Stomach (tissue), 9 donors: ENCODE results near the gene PSME4. TPM values are rescaled to one million over a fixed set of nuclear protein-coding genes. Genes with fewer than 3 reads are reported as not detected.
"Not testable (repeated sequence)": the region's sequence is repeated elsewhere in the genome, so short reads cannot be mapped to it uniquely, and the experiment has no call there.

ENCODE experiments used
- DNase-seq, 2 donors: peaks; one replicate each; pipeline versions ENCODE4 v3.0.0 to v3.0.0-alpha.2; 2013 to 2019
- H3K27ac ChIP-seq, 5 donors: fragments of 200-600 bp in 4 of 5; sonication (generic) in 4 of 5; one replicate each; pipeline ENCODE4 v1.5.1; 2013 to 2019; ENCODE audit warnings: mild to moderate bottlenecking in 1 of 5, moderate library complexity in 1 of 5
- H3K27me3 ChIP-seq, 3 donors: fragments of 200-600 bp; sonication (generic); one replicate each; pipeline ENCODE4 v1.5.1; 2017 to 2019; ENCODE audit warnings: mixed run types in 1 of 3
- H3K36me3 ChIP-seq, 4 donors: fragments of 200-600 bp; sonication (generic); 1 replicate in 3 of 4; 2 replicates in 1 of 4; pipeline ENCODE4 v1.5.1; 2016 to 2019
- H3K4me1 ChIP-seq, 4 donors: fragments of 200-600 bp; sonication (generic); one replicate each; pipeline ENCODE4 v1.5.1; 2016 to 2019
- H3K4me3 ChIP-seq, 4 donors: fragments of 200-600 bp; sonication (generic) in 3 of 4; one replicate each; pipeline ENCODE4 v1.5.1; 2016 to 2019; ENCODE audit warnings: mild to moderate bottlenecking in 1 of 4
- H3K9me3 ChIP-seq, 4 donors: fragments of 200-600 bp; sonication (generic); one replicate each; pipeline ENCODE4 v1.5.1; 2016 to 2019
- EP300 ChIP-seq: sonication (generic); formaldehyde crosslinking; IDR thresholded peaks from one replicate; pipeline ENCODE4 v1.6.1; 2017; ENCODE audit warnings: antibody characterized with exemption
- POLR2A ChIP-seq, 4 donors: fragments of 450-650 bp; IDR thresholded peaks; one replicate each; pipeline ENCODE4 v1.6.1; 2016; ENCODE audit warnings: antibody characterized with exemption in 4 of 4, control low read depth in 2 of 4, mild to moderate bottlenecking in 1 of 4, moderate library complexity in 1 of 4
- POLR2AphosphoS5 ChIP-seq, 3 donors: sonication (generic); formaldehyde crosslinking; IDR thresholded peaks; one replicate each; pipeline ENCODE4 v1.6.1; 2016; ENCODE audit warnings: antibody characterized with exemption in 3 of 3
- WGBS, 5 donors: extraction: QIAGEN DNeasy Blood & Tissue Kit in 3 of 5; methylation state at CpG; one replicate each; pipeline versions ENCODE4 v1.1.5 to v1.1.7; 2013 to 2018; 5-methylcytosine and 5-hydroxymethylcytosine counted together
- intact Hi-C: fragments of 100-400 bp; cut with DNase I; formaldehyde crosslinking; loops from one replicate; pipeline ENCODE4 v1.15.1; 2023; ENCODE audit warnings: low total_unique reads
- polyA plus RNA-seq, 3 donors: library from polyadenylated mRNA; stranded (reverse); fragments of 200-250 nt; gene quantifications; one replicate each; pipeline ENCODE4 v1.2.3, GENCODE V29; 2013
- total RNA-seq, 5 donors: library from RNA; depleted of rRNA; stranded (reverse); fragments of >200 nt; gene quantifications; one replicate each; pipeline versions ENCODE4 v1.1.0 to v1.2.3, GENCODE V29; 2014 to 2016
- TF ChIP-seq, protein P1 (sequence below), 7 experiments: fragments of 450-650 bp in 4 of 7; fragments of 200-600 bp in 3 of 7; sonication (generic) in 3 of 7; IDR thresholded peaks; one replicate each; pipeline ENCODE4 v1.5.1; 2016 to 2019; ENCODE audit warnings: antibody characterized with exemption in 7 of 7, control low read depth in 2 of 7, mild to moderate bottlenecking in 1 of 7
- donor health status: healthy with polysubstance abuse.
- donor health status: Bipolar disorder and iron deficiency.
- donor health status: healthy.

Gene PSME4
- total and polyA plus RNA-seq, 8 donors, result 15.1 to 133 (median 30.9) TPM

DNA sequence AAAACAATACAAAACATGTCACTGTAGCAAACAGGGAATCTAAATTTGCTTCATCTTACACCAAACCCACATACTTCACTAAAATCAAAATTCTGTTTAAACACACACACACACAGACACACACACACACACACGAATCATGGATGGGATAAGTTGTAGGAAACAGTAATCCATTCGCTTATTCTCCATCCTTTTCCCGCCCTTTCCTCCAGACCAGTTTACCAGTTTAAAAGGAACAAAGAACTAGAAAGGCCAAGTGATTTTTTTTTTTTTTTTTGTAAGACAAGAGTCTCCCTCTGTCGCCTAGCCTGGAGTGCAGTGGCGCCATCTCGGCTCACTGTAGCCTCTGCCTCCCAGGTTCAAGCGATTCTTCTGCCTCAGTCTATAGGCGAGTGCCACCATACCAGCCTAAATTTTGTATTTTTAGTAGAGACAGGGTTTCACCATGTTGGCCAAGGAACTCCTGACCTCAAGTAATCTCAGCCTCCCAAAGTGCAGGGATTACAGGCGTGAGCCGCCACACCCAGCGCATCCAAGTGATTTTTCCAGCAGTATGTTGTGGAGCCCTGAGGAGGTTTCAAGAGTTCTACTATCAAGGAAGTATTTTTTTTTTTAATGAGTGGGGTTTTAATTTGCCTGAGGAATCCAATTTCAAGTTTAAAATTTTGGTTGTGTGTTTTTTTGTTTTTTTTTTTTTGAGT is 5.7 kb downstream of the PSME4 start:
- no peak for DNase-seq
- H3K27ac ChIP-seq, result peak overlapping the region in 2 of 5 donors; percentile 33 to 51
- TF ChIP-seq POLR2AphosphoS5 (IDR thresholded peaks at IDR 0.05) (no peak), EP300 (no peak), POLR2A (IDR thresholded peaks at IDR 0.05) (no peak)
- no peaks in the 10 kb centered on the region for H3K36me3 ChIP-seq
- H3K9me3 ChIP-seq, result no peaks in the 10 kb centered on the region
- WGBS, 5 donors, result 86 to 90% (median 89%) methylated on average over 11 of the region's 11 CpGs
- H3K4me3 ChIP-seq, result no peak overlapping the region
- H3K27me3 ChIP-seq, result no peaks in the 10 kb centered on the region
- peaks cover 42 to 89% (median 69%) of the 10 kb centered on the region in 4 donors for H3K4me1 ChIP-seq
- intact Hi-C loops, result no loop called here

DNA sequence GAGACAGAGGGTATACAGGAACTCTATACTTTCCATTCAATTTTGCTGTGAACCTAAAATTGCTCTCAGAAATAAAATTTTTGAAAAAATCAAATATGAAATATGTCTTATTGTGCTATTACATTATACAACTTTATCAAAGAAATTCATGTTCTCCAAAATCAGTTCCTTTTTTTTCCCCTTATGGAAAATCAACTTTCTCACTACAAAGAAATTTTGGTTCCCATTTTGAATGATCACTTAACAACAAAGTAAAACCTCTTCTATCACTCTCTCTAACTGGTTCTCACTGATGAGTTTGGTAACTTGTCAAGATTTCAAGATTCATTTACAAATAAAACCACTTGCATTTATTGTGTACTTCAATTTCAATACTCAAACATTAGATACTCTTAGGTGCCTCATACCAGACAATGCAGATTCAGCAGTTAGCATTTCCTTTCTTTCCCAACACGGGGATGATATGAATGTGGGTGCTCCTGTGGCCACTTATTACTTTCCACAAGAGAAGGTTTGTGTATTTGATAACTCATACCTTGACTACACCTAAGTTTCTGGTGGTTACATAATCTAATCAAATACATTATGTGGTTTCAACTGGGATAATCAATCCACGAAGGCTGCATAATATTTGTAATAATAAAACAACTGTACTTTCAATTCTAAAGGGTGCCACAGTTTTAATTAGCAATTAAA is 6.4 kb downstream of the PSME4 start:
- Histone ChIP-seq H3K27me3 (no peaks in the 10 kb centered on the region), H3K4me3 (no peak overlapping the region), H3K27ac (peak overlapping the region in 2 of 5 donors; percentile 33 to 51), H3K36me3 (no peaks in the 10 kb centered on the region), H3K9me3 (no peaks in the 10 kb centered on the region), H3K4me1 (peaks cover 42 to 96% (median 73%) of the 10 kb centered on the region in 4 donors)
- no peak for DNase-seq
- intact Hi-C loops, result no loop called here
- TF ChIP-seq POLR2AphosphoS5 (IDR thresholded peaks at IDR 0.05) (no peak), EP300 (no peak), POLR2A (IDR thresholded peaks at IDR 0.05) (no peak)
- TF ChIP-seq, protein P1, sequence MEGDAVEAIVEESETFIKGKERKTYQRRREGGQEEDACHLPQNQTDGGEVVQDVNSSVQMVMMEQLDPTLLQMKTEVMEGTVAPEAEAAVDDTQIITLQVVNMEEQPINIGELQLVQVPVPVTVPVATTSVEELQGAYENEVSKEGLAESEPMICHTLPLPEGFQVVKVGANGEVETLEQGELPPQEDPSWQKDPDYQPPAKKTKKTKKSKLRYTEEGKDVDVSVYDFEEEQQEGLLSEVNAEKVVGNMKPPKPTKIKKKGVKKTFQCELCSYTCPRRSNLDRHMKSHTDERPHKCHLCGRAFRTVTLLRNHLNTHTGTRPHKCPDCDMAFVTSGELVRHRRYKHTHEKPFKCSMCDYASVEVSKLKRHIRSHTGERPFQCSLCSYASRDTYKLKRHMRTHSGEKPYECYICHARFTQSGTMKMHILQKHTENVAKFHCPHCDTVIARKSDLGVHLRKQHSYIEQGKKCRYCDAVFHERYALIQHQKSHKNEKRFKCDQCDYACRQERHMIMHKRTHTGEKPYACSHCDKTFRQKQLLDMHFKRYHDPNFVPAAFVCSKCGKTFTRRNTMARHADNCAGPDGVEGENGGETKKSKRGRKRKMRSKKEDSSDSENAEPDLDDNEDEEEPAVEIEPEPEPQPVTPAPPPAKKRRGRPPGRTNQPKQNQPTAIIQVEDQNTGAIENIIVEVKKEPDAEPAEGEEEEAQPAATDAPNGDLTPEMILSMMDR (IDR thresholded peaks at IDR 0.05), result no peak
- WGBS, 5 donors, result 17 to 38% (median 19%) methylated on average over 2 of the region's 2 CpGs

DNA sequence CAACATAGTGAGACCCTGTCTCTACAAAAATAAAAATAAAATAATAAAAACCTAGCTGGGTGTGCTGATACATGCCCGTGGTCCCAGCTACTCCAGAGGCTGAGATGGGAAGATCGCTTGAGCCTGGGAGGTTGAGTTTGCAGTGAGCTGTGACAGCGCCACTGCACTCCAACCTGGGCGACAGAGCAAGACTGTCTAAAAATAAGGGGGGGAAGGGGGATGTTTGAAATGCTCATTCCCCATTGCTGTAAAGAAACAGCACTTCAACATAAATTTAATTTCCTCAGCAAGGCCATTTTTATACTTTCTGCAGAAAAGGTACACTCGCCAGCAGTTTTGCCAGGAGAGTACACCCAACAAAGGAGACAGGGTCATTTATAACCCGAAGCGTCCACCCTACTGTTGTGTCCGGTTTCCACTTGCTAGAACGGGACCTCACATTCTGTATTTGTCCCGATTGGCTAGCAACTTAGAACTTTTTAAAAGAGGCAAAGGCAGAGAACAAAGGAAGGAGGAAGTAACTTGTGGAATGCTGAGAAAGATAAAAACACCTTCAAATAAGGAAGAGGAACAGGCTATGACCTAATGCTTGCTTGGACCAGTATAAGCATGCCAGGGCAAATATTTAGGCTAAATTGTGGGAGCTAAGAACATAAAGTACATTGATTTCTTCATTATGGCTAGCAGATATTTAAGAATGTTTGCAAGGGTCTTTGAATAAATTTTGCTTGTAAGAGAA is 9.1 kb downstream of the PSME4 start:
- 33 to 52% (median 38%) methylated on average over 10 of the region's 10 CpGs for whole genome bisulfite sequencing, 5 donors
- H3K27me3 ChIP-seq, intact Hi-C loops, H3K9me3 ChIP-seq, H3K36me3 ChIP-seq: not testable (repeated sequence)
- H3K4me1 ChIP-seq, result peaks cover 30 to 99% (median 67%) of the 10 kb centered on the region in 4 donors
- DNase-seq, result peak in 1 of 2 donors; percentile 26
- peak in 1 of 3 donors; percentile 68 for TF ChIP-seq POLR2AphosphoS5 (IDR thresholded peaks at IDR 0.05)
- H3K4me3 ChIP-seq, result peak overlapping the region in 2 of 4 donors; percentile 1 to 11
- H3K27ac ChIP-seq, result peak overlapping the region; percentile 62 to 91 (median 73)

DNA sequence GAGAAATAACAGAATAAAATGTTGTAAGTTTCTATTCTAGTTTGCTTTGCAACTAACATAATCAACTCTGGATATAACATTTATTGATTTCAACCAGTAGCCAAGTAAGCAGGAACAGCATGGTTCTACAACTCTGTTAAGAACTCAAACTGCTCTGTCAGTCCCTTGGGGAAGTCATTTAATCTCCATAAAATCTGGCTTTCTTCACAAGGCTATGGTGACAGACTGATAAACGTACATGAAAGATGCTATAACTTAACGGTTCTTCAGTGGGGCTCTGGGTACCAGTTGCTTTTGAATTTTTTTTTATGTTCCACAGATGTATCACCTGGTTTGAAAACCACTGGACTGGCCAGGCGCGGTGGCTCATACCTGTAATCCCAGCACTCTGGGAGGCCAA is 10.3 kb downstream of the PSME4 start:
- H3K36me3 ChIP-seq, result no peaks in the 10 kb centered on the region
- TF ChIP-seq, protein P1 (IDR thresholded peaks at IDR 0.05), result no peak
- TF ChIP-seq POLR2AphosphoS5 (IDR thresholded peaks at IDR 0.05) (no peak), POLR2A (IDR thresholded peaks at IDR 0.05) (no peak), EP300 (no peak)
- H3K9me3 ChIP-seq, result no peaks in the 10 kb centered on the region
- H3K27ac ChIP-seq, result peak overlapping the region in 4 of 5 donors; percentile 62 to 78 (median 68)
- DNase-seq, result no peak
- H3K27me3 ChIP-seq, result no peaks in the 10 kb centered on the region
- intact Hi-C loops, result no loop called here
- 60 to 67% (median 61%) methylated on average over 4 of the region's 4 CpGs for WGBS, 5 donors
- H3K4me3 ChIP-seq, result no peak overlapping the region
- H3K4me1 ChIP-seq, result peaks cover 30 to 99% (median 65%) of the 10 kb centered on the region in 4 donors

DNA sequence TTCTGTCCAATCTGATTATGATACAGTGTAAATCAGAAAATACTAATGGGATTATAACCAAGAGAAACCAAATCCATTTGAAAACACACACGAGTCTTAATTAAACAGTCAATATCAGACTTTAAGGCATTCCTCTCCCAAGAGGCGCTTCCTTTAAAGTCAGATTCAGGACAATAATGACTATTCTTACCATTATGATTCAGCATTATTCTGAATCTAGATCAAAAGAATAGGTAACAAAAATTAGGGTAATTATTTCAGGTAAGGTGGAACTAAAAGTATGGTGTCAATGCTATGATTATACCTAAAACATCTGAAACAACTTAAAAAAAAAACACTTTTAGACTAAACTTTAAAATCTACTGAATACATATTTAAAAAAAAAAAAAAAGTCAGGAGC is 12.3 kb downstream of the PSME4 start:
- Histone ChIP-seq H3K27ac (no peak overlapping the region), H3K4me1 (peaks cover 30 to 93% (median 60%) of the 10 kb centered on the region in 4 donors)
- TF ChIP-seq, protein P1 (IDR thresholded peaks at IDR 0.05), result no peak
- no peak for TF ChIP-seq POLR2AphosphoS5 (IDR thresholded peaks at IDR 0.05)
- TF ChIP-seq EP300, result no peak
- TF ChIP-seq POLR2A (IDR thresholded peaks at IDR 0.05), result no peak

More for the DNA sequence above, 12.3 kb downstream of the PSME4 start:
- no peak for DNase-seq
- intact Hi-C loops, result no loop called here
- no peak overlapping the region for H3K4me3 ChIP-seq
- no peaks in the 10 kb centered on the region for H3K36me3 ChIP-seq
- WGBS, 5 donors, result 55 to 73% (median 70%) methylated on average over 2 of the region's 2 CpGs
- H3K27me3 ChIP-seq, result no peaks in the 10 kb centered on the region
- no peaks in the 10 kb centered on the region for H3K9me3 ChIP-seq
